ENCODE data around the gene MDM1. TPM values are rescaled to one million over a fixed set of nuclear protein-coding genes. Genes with fewer than 3 reads are reported as not detected.

Gene MDM1
- polyA plus RNA-seq, 3 donors, result 6.7 to 10.9 (median 10.3) TPM

DNA sequence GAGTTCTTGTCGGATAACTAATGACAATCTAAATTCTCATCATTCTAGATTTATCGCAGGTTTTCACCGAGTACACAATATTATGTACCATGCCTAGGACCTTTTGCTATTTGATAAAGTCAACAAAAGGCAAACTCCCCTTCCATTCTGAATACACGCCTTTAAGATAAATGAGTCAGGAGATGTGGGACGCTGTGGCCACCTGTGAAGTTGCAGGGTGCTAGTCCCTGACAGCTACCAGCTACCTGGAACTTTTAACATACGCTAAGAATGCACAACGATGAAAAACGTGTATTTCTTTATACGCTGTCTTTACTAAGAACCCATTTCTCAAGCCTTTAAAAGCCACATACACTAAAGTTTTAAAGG lies 678 bp downstream of the MDM1 start:
- H3K36me3 ChIP-seq (replicated peaks in 1 of 2; ENCODE audit: control insufficient read depth in 1 of 2, insufficient read depth in 2 of 2, low read length in 2 of 2), result peaks cover 0 to under 1% of the 10 kb centered on the region in 2 donors
- peak overlapping the region; percentile 82 to 93 for H3K4me3 Mint-ChIP-seq
- H3K27me3 Mint-ChIP-seq (ENCODE audit: low read depth in 3 of 3), result no peaks in the 10 kb centered on the region
- 48% methylated on average over 3 of the region's 9 CpGs for WGBS (ENCODE audit: insufficient coverage)
- no peak for DNase-seq
- H3K27me3 ChIP-seq (ENCODE audit: control insufficient read depth in 2 of 2, insufficient read depth in 2 of 2, low read length in 2 of 2), result no peaks in the 10 kb centered on the region
- peaks cover 48% of the 10 kb centered on the region for H3K4me1 Mint-ChIP-seq
- H2AFZ ChIP-seq (ENCODE audit: insufficient read depth, low read depth, low read length, poor library complexity, severe bottlenecking), result peak overlapping the region; percentile 95
- H3K27ac Mint-ChIP-seq, result peak overlapping the region in 3 of 7 donors; percentile 74 to 92 (median 84)
- peaks cover 15% of the 10 kb centered on the region for H3K79me2 ChIP-seq (ENCODE audit: insufficient read depth, low read length)
- TF ChIP-seq, protein P1, sequence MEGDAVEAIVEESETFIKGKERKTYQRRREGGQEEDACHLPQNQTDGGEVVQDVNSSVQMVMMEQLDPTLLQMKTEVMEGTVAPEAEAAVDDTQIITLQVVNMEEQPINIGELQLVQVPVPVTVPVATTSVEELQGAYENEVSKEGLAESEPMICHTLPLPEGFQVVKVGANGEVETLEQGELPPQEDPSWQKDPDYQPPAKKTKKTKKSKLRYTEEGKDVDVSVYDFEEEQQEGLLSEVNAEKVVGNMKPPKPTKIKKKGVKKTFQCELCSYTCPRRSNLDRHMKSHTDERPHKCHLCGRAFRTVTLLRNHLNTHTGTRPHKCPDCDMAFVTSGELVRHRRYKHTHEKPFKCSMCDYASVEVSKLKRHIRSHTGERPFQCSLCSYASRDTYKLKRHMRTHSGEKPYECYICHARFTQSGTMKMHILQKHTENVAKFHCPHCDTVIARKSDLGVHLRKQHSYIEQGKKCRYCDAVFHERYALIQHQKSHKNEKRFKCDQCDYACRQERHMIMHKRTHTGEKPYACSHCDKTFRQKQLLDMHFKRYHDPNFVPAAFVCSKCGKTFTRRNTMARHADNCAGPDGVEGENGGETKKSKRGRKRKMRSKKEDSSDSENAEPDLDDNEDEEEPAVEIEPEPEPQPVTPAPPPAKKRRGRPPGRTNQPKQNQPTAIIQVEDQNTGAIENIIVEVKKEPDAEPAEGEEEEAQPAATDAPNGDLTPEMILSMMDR (IDR thresholded peaks at IDR 0.05), result no peak
- H3K4me2 ChIP-seq (replicated peaks; ENCODE audit: extremely low read depth, low read length, poor library complexity, severe bottlenecking), result peak overlapping the region; percentile 80
- peak overlapping the region; percentile 22 to 75 for H3K27ac ChIP-seq (ENCODE audit: low read depth in 1 of 2, low read length in 2 of 2)
- peaks cover 8% of the 10 kb centered on the region in 2 donors for H3K36me3 Mint-ChIP-seq
- peak overlapping the region; percentile 62 to 82 (median 78) for H3K4me3 ChIP-seq (replicated peaks in 1 of 3; ENCODE audit: low read depth in 2 of 3, low read length in 3 of 3)
- intact Hi-C loops (cut with micrococcal nuclease), result loop anchor here (5.0 kb wide), 1 partner anchor 281 kb away; the partner anchor contains the start of gene RAP1B (in 2 of the 2)
- peaks cover 29 to 31% of the 10 kb centered on the region in 2 donors for H3K4me1 ChIP-seq (ENCODE audit: control insufficient read depth in 1 of 2, insufficient read depth in 2 of 2, low read length in 2 of 2)
- H4K20me1 ChIP-seq (ENCODE audit: insufficient read depth, low read length), result no peaks in the 10 kb centered on the region
- no peaks in the 10 kb centered on the region for H3K9me3 Mint-ChIP-seq
- H3K9ac ChIP-seq (ENCODE audit: insufficient read depth, low read length, poor library complexity, severe bottlenecking), result peak overlapping the region; percentile 65
- no peaks in the 10 kb centered on the region for H3K9me3 ChIP-seq (replicated peaks in 1 of 2; ENCODE audit: control insufficient read depth in 1 of 2, insufficient read depth in 1 of 2, low read length in 2 of 2)

DNA sequence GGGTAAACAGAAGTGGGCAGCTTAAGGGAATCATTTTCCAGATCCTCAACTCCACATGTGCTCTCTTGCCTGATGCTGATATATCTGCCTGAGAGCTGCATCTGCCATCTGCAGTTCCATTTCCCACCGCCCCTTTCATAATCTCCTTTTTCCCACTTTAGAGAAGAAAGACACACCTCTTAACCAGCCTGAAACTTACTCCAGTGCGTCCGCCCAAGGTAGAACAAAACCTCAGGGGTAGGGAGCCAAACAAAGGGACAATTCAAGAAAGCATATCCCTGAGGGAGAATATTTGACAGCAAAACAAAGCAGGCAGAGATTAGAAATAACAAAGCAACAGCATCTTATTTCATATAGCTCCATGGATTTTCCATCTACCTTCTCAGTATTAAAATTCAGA lies 4.3 kb downstream of the MDM1 start:
- Histone ChIP-seq H4K20me1 (ENCODE audit: insufficient read depth, low read length) (no peaks in the 10 kb centered on the region), H2AFZ (ENCODE audit: insufficient read depth, low read depth, low read length, poor library complexity, severe bottlenecking) (no peak overlapping the region), H3K27me3 (ENCODE audit: control insufficient read depth in 2 of 2, insufficient read depth in 2 of 2, low read length in 2 of 2) (no peaks in the 10 kb centered on the region), H3K4me2 (replicated peaks; ENCODE audit: extremely low read depth, low read length, poor library complexity, severe bottlenecking) (no peak overlapping the region), H3K9ac (ENCODE audit: insufficient read depth, low read length, poor library complexity, severe bottlenecking) (no peak overlapping the region), H3K79me2 (ENCODE audit: insufficient read depth, low read length) (peaks cover 15% of the 10 kb centered on the region), H3K4me1 (ENCODE audit: control insufficient read depth in 1 of 2, insufficient read depth in 2 of 2, low read length in 2 of 2) (peaks cover 29 to 38% of the 10 kb centered on the region in 2 donors), H3K4me3 (replicated peaks in 1 of 3; ENCODE audit: low read depth in 2 of 3, low read length in 3 of 3) (no peak overlapping the region), H3K36me3 (replicated peaks in 1 of 2; ENCODE audit: control insufficient read depth in 1 of 2, insufficient read depth in 2 of 2, low read length in 2 of 2) (peaks cover 6 to 16% of the 10 kb centered on the region in 2 donors), H3K27ac (ENCODE audit: low read depth in 1 of 2, low read length in 2 of 2) (peak overlapping the region in 1 of 2 donors; percentile 3), H3K9me3 (replicated peaks in 1 of 2; ENCODE audit: control insufficient read depth in 1 of 2, insufficient read depth in 1 of 2, low read length in 2 of 2) (no peaks in the 10 kb centered on the region)
- Mint-ChIP-seq H3K27ac (peak overlapping the region in 3 of 7 donors; percentile 52 to 79 (median 70)), H3K4me1 (peaks cover 47% of the 10 kb centered on the region), H3K27me3 (ENCODE audit: low read depth in 3 of 3) (no peaks in the 10 kb centered on the region), H3K36me3 (peaks cover 14 to 21% of the 10 kb centered on the region in 2 donors), H3K4me3 (no peak overlapping the region), H3K9me3 (no peaks in the 10 kb centered on the region)
- DNase-seq, result no peak
- TF ChIP-seq, protein P1 (IDR thresholded peaks at IDR 0.05), result no peak
- 80% methylated on average over 1 of the region's 3 CpGs for WGBS (ENCODE audit: insufficient coverage)
- intact Hi-C loops (cut with micrococcal nuclease), result no loop called here

Data from CD14-positive monocyte (primary cell).